Retinal pigment epithelial cell (primary cell): Measurements from ENCODE around the gene RRAGD.

Experiments
- DNase-seq: peaks from one replicate; pipeline ENCODE4 v3.0.0-alpha.2; 2010; ENCODE audit warnings: low read depth
- H3K4me3 ChIP-seq: 2 replicates; pipeline ENCODE4 v1.5.1; 2011; ENCODE audit warnings: mild to moderate bottlenecking, low read length, control low read depth, moderate library complexity
- CTCF ChIP-seq: conservative IDR thresholded peaks from 2 replicates; pipeline ENCODE4 v1.5.1; 2011; ENCODE audit warnings: low read depth, low read length, control low read depth, inconsistent platforms

The RRAGD gene

GRCh38 chr6:89433252-89434149, 21.4 kb upstream of the RRAGD start:
- peak overlapping the region; percentile 62 for H3K4me3 ChIP-seq
- no peak for DNase-seq

GRCh38 chr6:89432875-89433251, 20.8 kb upstream of the RRAGD start, which contains the start of gene ANKRD6:
TSS of gene ANKRD6 (plus strand) at chr6:89433152. CDS start at chr6:89566977, 133,825 bp downstream.
- peak; percentile 71 for TF ChIP-seq CTCF
- DNase-seq: no peak

More at GRCh38 chr6:89433252-89434149, 21.4 kb upstream of the RRAGD start:
- no peak for TF ChIP-seq CTCF

GRCh38 chr6:89430201-89430962, 18.3 kb upstream of the RRAGD start:
- H3K4me3 ChIP-seq: no peak overlapping the region
- DNase-seq: no peak

More at GRCh38 chr6:89432875-89433251, 20.8 kb upstream of the RRAGD start, which contains the start of gene ANKRD6:
- H3K4me3 ChIP-seq: peak within 1 kb of the TSS; percentile 62

GRCh38 chr6:89416796-89417195, 4.7 kb upstream of the RRAGD start:
- no peak for TF ChIP-seq CTCF
- DNase-seq: no peak
- H3K4me3 ChIP-seq: no peak overlapping the region

More at GRCh38 chr6:89430201-89430962, 18.3 kb upstream of the RRAGD start:
- no peak for TF ChIP-seq CTCF

- DNase-seq: no peak
- TF ChIP-seq CTCF: no peak
- no peak overlapping the region for H3K4me3 ChIP-seq
Measured at GRCh38 chr6:89415185-89415584, 3.1 kb upstream of the RRAGD start.

- TF ChIP-seq CTCF: no peak
- H3K4me3 ChIP-seq: no peak overlapping the region
- no peak for DNase-seq
Measured at GRCh38 chr6:89414215-89414614, 2.1 kb upstream of the RRAGD start.
